ENCODE measurements around the gene NTM.

NTM gene

GRCh38 chr11:132035228-132035627 lies 664.8 kb downstream of the NTM start:
- DNase-seq = no peak

GRCh38 chr11:132035766-132036165 lies 665.4 kb downstream of the NTM start:
- DNase-seq = no peak

- no peak for DNase-seq
Observed at GRCh38 chr11:132036220-132036619, 665.8 kb downstream of the NTM start.

GRCh38 chr11:132036746-132037466 lies 666.5 kb downstream of the NTM start:
- DNase-seq = no peak

GRCh38 chr11:132037467-132037862 lies 667.0 kb downstream of the NTM start:
- DNase-seq = no peak

GRCh38 chr11:132037956-132038355 lies 667.5 kb downstream of the NTM start:
- DNase-seq = no peak

- DNase-seq = no peak
Observed at GRCh38 chr11:132039521-132039920, 669.1 kb downstream of the NTM start.

- no peak for DNase-seq
Observed at GRCh38 chr11:132042296-132042695, 671.9 kb downstream of the NTM start.

- DNase-seq = no peak
Observed at GRCh38 chr11:132043714-132044113, 673.3 kb downstream of the NTM start.

GRCh38 chr11:132045107-132045506 lies 674.7 kb downstream of the NTM start:
- DNase-seq = peak; percentile 86

GRCh38 chr11:132046288-132046865 lies 676.0 kb downstream of the NTM start:
- no peak for DNase-seq

- DNase-seq = no peak
Observed at GRCh38 chr11:132047167-132047566, 676.8 kb downstream of the NTM start.

- no peak for DNase-seq
Observed at GRCh38 chr11:132048040-132048439, 677.6 kb downstream of the NTM start.

GRCh38 chr11:132049205-132049604 lies 678.8 kb downstream of the NTM start:
- DNase-seq = no peak

GRCh38 chr11:132050049-132050448 lies 679.6 kb downstream of the NTM start:
- DNase-seq = peak; percentile 31

GRCh38 chr11:132050577-132051165 lies 680.3 kb downstream of the NTM start:
- DNase-seq = no peak

GRCh38 chr11:132051704-132052103 lies 681.3 kb downstream of the NTM start:
- no peak for DNase-seq

GRCh38 chr11:132052342-132052741 lies 681.9 kb downstream of the NTM start:
- no peak for DNase-seq

GRCh38 chr11:132052904-132053303 lies 682.5 kb downstream of the NTM start:
- DNase-seq = no peak

GRCh38 chr11:132054822-132055221 lies 684.4 kb downstream of the NTM start:
- DNase-seq = peak; percentile 47

GRCh38 chr11:132055296-132055695 lies 684.9 kb downstream of the NTM start:
- DNase-seq = no peak

GRCh38 chr11:132056689-132057088 lies 686.3 kb downstream of the NTM start:
- peak; percentile 94 for DNase-seq

- no peak for DNase-seq
Observed at GRCh38 chr11:132057266-132057665, 686.9 kb downstream of the NTM start.

- peak; percentile 99 for DNase-seq
Observed at GRCh38 chr11:132058211-132058772, 687.9 kb downstream of the NTM start.
